CD14-positive monocyte (primary cell): ENCODE data around the gene KMT2D. TPM values are rescaled to one million over a fixed set of nuclear protein-coding genes. Genes with fewer than 3 reads are reported as not detected.

Experiments
- DNase-seq, 3 donors: peaks; one replicate each; pipeline ENCODE4 v3.0.0-alpha.2; 2011 to 2022
- H2AFZ ChIP-seq: 2 replicates; pipeline ENCODE4 v1.6.0; 2012; ENCODE audit warnings: mild to moderate bottlenecking, low read depth, low read length, inconsistent platforms; ENCODE audit not compliant: insufficient read depth, poor library complexity, severe bottlenecking
- H3K27ac ChIP-seq, 2 donors: 1 replicate in 1 of 2; 2 replicates in 1 of 2; pipeline ENCODE4 v1.5.1; 2012 to 2013; ENCODE audit warnings: low read length in 2 of 2, control low read depth in 1 of 2, inconsistent platforms in 1 of 2, low read depth in 1 of 2, mild to moderate bottlenecking in 1 of 2
- H3K27me3 ChIP-seq, 2 donors: one replicate each; pipeline versions ENCODE4 v1.6.0 to v1.6.1; 2011 to 2013; ENCODE audit warnings: low read length in 2 of 2; ENCODE audit not compliant: control insufficient read depth in 2 of 2, insufficient read depth in 2 of 2
- H3K36me3 ChIP-seq, 2 donors: replicated peaks in 1 of 2; 1 replicate in 1 of 2; 2 replicates in 1 of 2; pipeline versions ENCODE4 v1.5.1 to v1.6.1; 2012 to 2013; ENCODE audit warnings: low read length in 2 of 2, control low read depth in 1 of 2, inconsistent platforms in 1 of 2, mild to moderate bottlenecking in 1 of 2; ENCODE audit not compliant: insufficient read depth in 2 of 2, control insufficient read depth in 1 of 2
- H3K4me1 ChIP-seq, 2 donors: 1 replicate in 1 of 2; 2 replicates in 1 of 2; pipeline versions ENCODE4 v1.5.1 to v1.6.1; 2012 to 2013; ENCODE audit warnings: low read length in 2 of 2, control low read depth in 1 of 2, inconsistent platforms in 1 of 2, mild to moderate bottlenecking in 1 of 2, moderate library complexity in 1 of 2; ENCODE audit not compliant: insufficient read depth in 2 of 2, control insufficient read depth in 1 of 2
- H3K4me2 ChIP-seq: replicated peaks from 2 replicates; pipeline ENCODE3; 2012; ENCODE audit warnings: low read length, moderate library complexity, mild to moderate bottlenecking; ENCODE audit not compliant: poor library complexity, severe bottlenecking; ENCODE audit errors: extremely low read depth
- H3K4me3 ChIP-seq, 3 experiments: fragments of 200-600 bp in 1 of 3; sonication (generic) in 1 of 3; replicated peaks in 1 of 3; 1 replicate in 2 of 3; 2 replicates in 1 of 3; pipeline ENCODE4 v1.5.1; 2011 to 2013; ENCODE audit warnings: low read length in 3 of 3, mild to moderate bottlenecking in 3 of 3, control low read depth in 2 of 3, low read depth in 2 of 3, inconsistent platforms in 1 of 3, moderate library complexity in 1 of 3
- H3K79me2 ChIP-seq: 2 replicates; pipeline ENCODE4 v1.6.0; 2012; ENCODE audit warnings: mild to moderate bottlenecking, control low read depth, inconsistent platforms, low read length, moderate library complexity; ENCODE audit not compliant: insufficient read depth
- H3K9ac ChIP-seq: 2 replicates; pipeline ENCODE4 v1.6.0; 2017; ENCODE audit warnings: low read length, mild to moderate bottlenecking; ENCODE audit not compliant: insufficient read depth, poor library complexity, severe bottlenecking
- H3K9me3 ChIP-seq, 2 donors: replicated peaks in 1 of 2; 1 replicate in 1 of 2; 2 replicates in 1 of 2; pipeline versions ENCODE4 v1.5.1 to v1.6.1; 2012 to 2013; ENCODE audit warnings: low read length in 2 of 2, control low read depth in 1 of 2; ENCODE audit not compliant: control insufficient read depth in 1 of 2, insufficient read depth in 1 of 2
- H4K20me1 ChIP-seq: 2 replicates; pipeline ENCODE4 v1.6.0; 2012; ENCODE audit warnings: mild to moderate bottlenecking, low read length, control low read depth, moderate library complexity; ENCODE audit not compliant: insufficient read depth
- H3K27ac Mint-ChIP-seq, 7 donors: one replicate each; pipeline ENCODE4 v1.8.0; 2020; ENCODE audit warnings: mild to moderate bottlenecking in 7 of 7, mixed read lengths in 7 of 7, moderate library complexity in 6 of 7, inconsistent platforms in 2 of 7
- H3K27me3 Mint-ChIP-seq, 3 donors: one replicate each; pipeline ENCODE4 v1.8.0; 2021 to 2022; ENCODE audit warnings: low read depth in 3 of 3, mild to moderate bottlenecking in 3 of 3, mixed read lengths in 3 of 3, moderate library complexity in 3 of 3, inconsistent platforms in 1 of 3
- H3K36me3 Mint-ChIP-seq, 2 donors: one replicate each; pipeline ENCODE4 v1.8.0; 2020; ENCODE audit warnings: mixed read lengths in 2 of 2, inconsistent platforms in 1 of 2, mild to moderate bottlenecking in 1 of 2
- H3K4me1 Mint-ChIP-seq: one replicate; pipeline ENCODE4 v1.8.0; 2020; ENCODE audit warnings: mild to moderate bottlenecking, mixed read lengths
- H3K4me3 Mint-ChIP-seq, 2 donors: one replicate each; pipeline ENCODE4 v1.8.0; 2020; ENCODE audit warnings: mild to moderate bottlenecking in 2 of 2, mixed read lengths in 2 of 2, moderate library complexity in 1 of 2
- H3K9me3 Mint-ChIP-seq, 7 donors: one replicate each; pipeline ENCODE4 v1.8.0; 2020 to 2022; ENCODE audit warnings: mixed read lengths in 7 of 7, mild to moderate bottlenecking in 6 of 7, moderate library complexity in 6 of 7, inconsistent platforms in 2 of 7
- WGBS: methylation state at CpG from one replicate; pipeline ENCODE4 v1.1.5; 2013; ENCODE audit warnings: missing lambda C conversion rate; ENCODE audit not compliant: insufficient coverage; 5-methylcytosine and 5-hydroxymethylcytosine counted together
- intact Hi-C, 2 donors: fragments of 100-400 bp; cut with micrococcal nuclease; formaldehyde crosslinking; loops; one replicate each; pipeline versions ENCODE4 v1.15.0 to v1.15.1; 2023
- polyA plus RNA-seq, 3 donors: library from polyadenylated mRNA; depleted of rRNA in 1 of 3; unstranded in 2 of 3; stranded (reverse) in 1 of 3; fragments of 300-500 nt in 2 of 3; fragments of >200 nt in 1 of 3; fragmentation: Illumina TruSeq in 2 of 3; gene quantifications; 1 replicate in 2 of 3; 2 replicates in 1 of 3; pipeline ENCODE4 v1.2.3, GENCODE V29; 2012 to 2021
- TF ChIP-seq, protein P1 (sequence below): fragments of 200-600 bp; IDR thresholded peaks from one replicate; pipeline ENCODE4 v1.8.0; 2022; ENCODE audit warnings: antibody characterized with exemption, mild to moderate bottlenecking

KMT2D gene
- polyA plus RNA-seq, 3 donors: 1.2 to 66.9 (median 2.7) TPM

- no peak overlapping the region for H3K27ac ChIP-seq
- Mint-ChIP-seq H3K9me3 (no peaks in the 10 kb centered on the region), H3K4me3 (no peak overlapping the region), H3K27ac (peak overlapping the region in 2 of 7 donors; percentile 25 to 54), H3K36me3 (peaks cover 93 to 100% of the 10 kb centered on the region in 2 donors), H3K27me3 (no peaks in the 10 kb centered on the region), H3K4me1 (no peaks in the 10 kb centered on the region)
- H3K4me1 ChIP-seq: no peaks in the 10 kb centered on the region
- H3K27me3 ChIP-seq: no peaks in the 10 kb centered on the region
- peaks cover 98% of the 10 kb centered on the region for H4K20me1 ChIP-seq
- no peak overlapping the region for H2AFZ ChIP-seq
- intact Hi-C loops: loop anchor here in 1 of 2 donors (10.0 kb wide), 1 partner anchor 52 kb away; the partner anchor contains the start of gene DDN
- H3K9ac ChIP-seq: no peak overlapping the region
- H3K9me3 ChIP-seq: no peaks in the 10 kb centered on the region
- H3K36me3 ChIP-seq: peaks cover 100% of the 10 kb centered on the region in 2 donors
- H3K4me3 ChIP-seq: no peak overlapping the region
- TF ChIP-seq, protein P1, sequence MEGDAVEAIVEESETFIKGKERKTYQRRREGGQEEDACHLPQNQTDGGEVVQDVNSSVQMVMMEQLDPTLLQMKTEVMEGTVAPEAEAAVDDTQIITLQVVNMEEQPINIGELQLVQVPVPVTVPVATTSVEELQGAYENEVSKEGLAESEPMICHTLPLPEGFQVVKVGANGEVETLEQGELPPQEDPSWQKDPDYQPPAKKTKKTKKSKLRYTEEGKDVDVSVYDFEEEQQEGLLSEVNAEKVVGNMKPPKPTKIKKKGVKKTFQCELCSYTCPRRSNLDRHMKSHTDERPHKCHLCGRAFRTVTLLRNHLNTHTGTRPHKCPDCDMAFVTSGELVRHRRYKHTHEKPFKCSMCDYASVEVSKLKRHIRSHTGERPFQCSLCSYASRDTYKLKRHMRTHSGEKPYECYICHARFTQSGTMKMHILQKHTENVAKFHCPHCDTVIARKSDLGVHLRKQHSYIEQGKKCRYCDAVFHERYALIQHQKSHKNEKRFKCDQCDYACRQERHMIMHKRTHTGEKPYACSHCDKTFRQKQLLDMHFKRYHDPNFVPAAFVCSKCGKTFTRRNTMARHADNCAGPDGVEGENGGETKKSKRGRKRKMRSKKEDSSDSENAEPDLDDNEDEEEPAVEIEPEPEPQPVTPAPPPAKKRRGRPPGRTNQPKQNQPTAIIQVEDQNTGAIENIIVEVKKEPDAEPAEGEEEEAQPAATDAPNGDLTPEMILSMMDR: no peak
- peaks cover 16% of the 10 kb centered on the region for H3K79me2 ChIP-seq
- WGBS: 99% methylated on average over 6 of the region's 12 CpGs
- H3K4me2 ChIP-seq: no peak overlapping the region
- DNase-seq: no peak
These were observed 14.3 kb downstream of the KMT2D start for GRCh38 chr12:49046129-49046895.

DNA sequence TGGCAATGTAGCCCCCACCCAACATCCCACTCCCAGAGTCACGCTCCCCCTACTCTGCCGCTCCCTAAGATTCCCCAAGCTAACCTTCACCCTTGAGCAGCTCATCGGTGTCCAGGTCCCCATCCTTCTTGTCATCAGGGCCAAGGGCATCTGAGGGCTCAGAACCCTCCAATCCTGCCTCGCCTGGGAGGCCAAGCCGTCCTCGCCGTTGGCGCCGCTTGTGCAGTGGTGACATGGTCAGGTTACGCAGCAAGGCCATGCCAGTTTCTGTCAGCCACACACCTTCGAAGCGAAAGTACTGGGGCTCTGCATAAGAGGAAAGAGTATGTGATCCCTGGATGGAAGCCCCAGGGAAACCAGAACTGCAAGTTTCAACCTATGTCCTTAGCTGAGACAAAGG is 15.9 kb downstream of the KMT2D start:
- no peak overlapping the region for H3K27ac ChIP-seq
- Mint-ChIP-seq H3K4me1 (no peaks in the 10 kb centered on the region), H3K36me3 (peaks cover 92 to 100% of the 10 kb centered on the region in 2 donors), H3K9me3 (no peaks in the 10 kb centered on the region), H3K4me3 (no peak overlapping the region), H3K27ac (peak overlapping the region in 1 of 7 donors; percentile 43), H3K27me3 (no peaks in the 10 kb centered on the region)
- H4K20me1 ChIP-seq: peaks cover 97% of the 10 kb centered on the region
- 96% methylated on average over 10 of the region's 12 CpGs for WGBS
- intact Hi-C loops: loop anchor here in 1 of 2 donors (10.0 kb wide), 1 partner anchor 50 kb away; the partner anchor contains the start of gene DDN
- no peak overlapping the region for H3K4me2 ChIP-seq
- no peaks in the 10 kb centered on the region for H3K4me1 ChIP-seq
- peaks cover 6% of the 10 kb centered on the region for H3K79me2 ChIP-seq
- peaks cover 100% of the 10 kb centered on the region in 2 donors for H3K36me3 ChIP-seq
- H3K4me3 ChIP-seq: no peak overlapping the region
- DNase-seq: no peak
- no peak overlapping the region for H3K9ac ChIP-seq
- no peaks in the 10 kb centered on the region for H3K27me3 ChIP-seq
- no peak overlapping the region for H2AFZ ChIP-seq
- H3K9me3 ChIP-seq: no peaks in the 10 kb centered on the region
- TF ChIP-seq, protein P1: no peak
